ENCODE measurements around the gene SLC35B4. TPM values are rescaled to one million over a fixed set of nuclear protein-coding genes. Genes with fewer than 3 reads are reported as not detected.

SLC35B4 gene
- total and polyA plus RNA-seq, 7 donors, result 2.4 to 9.4 (median 6.1) TPM

DNA sequence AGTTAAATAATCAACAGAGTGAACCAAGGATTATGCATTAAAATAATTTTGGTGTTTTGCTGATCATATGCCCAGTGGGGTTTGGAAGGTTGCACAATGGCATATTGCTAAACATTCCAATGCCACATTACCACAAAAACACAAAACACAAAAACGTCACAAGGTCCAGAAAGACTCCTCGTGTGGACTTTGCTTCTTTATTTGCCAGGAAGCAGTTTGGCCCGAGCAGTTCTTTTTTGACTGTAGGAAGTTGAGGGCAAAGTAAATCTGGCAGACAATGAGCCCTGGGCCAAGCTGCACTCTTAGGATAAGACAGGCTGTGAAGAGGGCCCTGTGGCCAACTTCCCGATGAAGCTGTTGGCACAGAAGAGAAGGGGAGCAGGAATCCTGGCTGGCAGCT is 39.2 kb upstream of the SLC35B4 start:
- no peaks in the 10 kb centered on the region for H3K4me1 ChIP-seq
- 8 to 24% methylated on average over 4 of the region's 4 CpGs for WGBS, 2 donors

DNA sequence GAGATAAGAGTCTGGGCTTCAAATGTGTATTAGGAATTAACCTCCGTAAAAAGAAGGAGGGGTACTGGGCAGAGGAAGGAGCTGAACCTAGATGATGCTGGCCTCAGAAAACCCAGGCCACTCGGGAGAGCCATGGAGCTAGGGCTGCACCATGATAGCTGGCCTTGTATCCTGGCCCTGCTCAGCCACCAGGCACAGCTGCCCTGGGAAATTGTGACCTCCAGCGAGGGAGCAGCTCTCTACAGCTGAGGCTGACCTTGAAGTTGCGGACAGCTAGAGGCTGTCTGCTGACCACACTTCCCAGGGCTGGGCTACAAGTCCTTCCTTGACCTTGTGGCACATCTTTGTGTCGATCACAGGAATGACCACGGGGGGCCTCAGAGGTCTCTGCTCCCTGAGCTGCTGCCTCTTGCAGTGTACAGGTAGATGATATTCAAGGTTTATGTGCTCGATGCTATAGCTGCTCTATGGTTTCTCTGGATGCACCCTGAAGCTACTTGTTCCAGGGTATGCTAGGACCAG is 38.3 kb upstream of the SLC35B4 start:
- no peaks in the 10 kb centered on the region for H3K4me1 ChIP-seq
- H3K9me3 ChIP-seq, result no peaks in the 10 kb centered on the region
- no peak overlapping the region for H3K4me3 ChIP-seq
- H3K27me3 ChIP-seq, result no peaks in the 10 kb centered on the region
- no peak for DNase-seq
- no peaks in the 10 kb centered on the region for H3K36me3 ChIP-seq
- H3K27ac ChIP-seq, result no peak overlapping the region
- intact Hi-C loops (cut with DNase I), result no loop called here
- WGBS, 2 donors, result 77 to 78% methylated on average over 7 of the region's 7 CpGs
- TF ChIP-seq POLR2AphosphoS5 (IDR thresholded peaks at IDR 0.05), result no peak
- TF ChIP-seq EP300 (IDR thresholded peaks at IDR 0.05), result no peak
- no peak for TF ChIP-seq POLR2A (IDR thresholded peaks at IDR 0.05)
- TF ChIP-seq, protein P1, sequence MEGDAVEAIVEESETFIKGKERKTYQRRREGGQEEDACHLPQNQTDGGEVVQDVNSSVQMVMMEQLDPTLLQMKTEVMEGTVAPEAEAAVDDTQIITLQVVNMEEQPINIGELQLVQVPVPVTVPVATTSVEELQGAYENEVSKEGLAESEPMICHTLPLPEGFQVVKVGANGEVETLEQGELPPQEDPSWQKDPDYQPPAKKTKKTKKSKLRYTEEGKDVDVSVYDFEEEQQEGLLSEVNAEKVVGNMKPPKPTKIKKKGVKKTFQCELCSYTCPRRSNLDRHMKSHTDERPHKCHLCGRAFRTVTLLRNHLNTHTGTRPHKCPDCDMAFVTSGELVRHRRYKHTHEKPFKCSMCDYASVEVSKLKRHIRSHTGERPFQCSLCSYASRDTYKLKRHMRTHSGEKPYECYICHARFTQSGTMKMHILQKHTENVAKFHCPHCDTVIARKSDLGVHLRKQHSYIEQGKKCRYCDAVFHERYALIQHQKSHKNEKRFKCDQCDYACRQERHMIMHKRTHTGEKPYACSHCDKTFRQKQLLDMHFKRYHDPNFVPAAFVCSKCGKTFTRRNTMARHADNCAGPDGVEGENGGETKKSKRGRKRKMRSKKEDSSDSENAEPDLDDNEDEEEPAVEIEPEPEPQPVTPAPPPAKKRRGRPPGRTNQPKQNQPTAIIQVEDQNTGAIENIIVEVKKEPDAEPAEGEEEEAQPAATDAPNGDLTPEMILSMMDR (IDR thresholded peaks at IDR 0.05), result no peak

More for the DNA sequence above, 39.2 kb upstream of the SLC35B4 start:
- Histone ChIP-seq H3K36me3 (no peaks in the 10 kb centered on the region), H3K4me3 (no peak overlapping the region), H3K27me3 (no peaks in the 10 kb centered on the region), H3K9me3 (no peaks in the 10 kb centered on the region), H3K27ac (no peak overlapping the region)
- no peak for DNase-seq
- TF ChIP-seq EP300 (IDR thresholded peaks at IDR 0.05) (no peak), POLR2A (IDR thresholded peaks at IDR 0.05) (no peak), POLR2AphosphoS5 (IDR thresholded peaks at IDR 0.05) (no peak)
- TF ChIP-seq, protein P1 (IDR thresholded peaks at IDR 0.05), result no peak
- intact Hi-C loops (cut with DNase I), result no loop called here

DNA sequence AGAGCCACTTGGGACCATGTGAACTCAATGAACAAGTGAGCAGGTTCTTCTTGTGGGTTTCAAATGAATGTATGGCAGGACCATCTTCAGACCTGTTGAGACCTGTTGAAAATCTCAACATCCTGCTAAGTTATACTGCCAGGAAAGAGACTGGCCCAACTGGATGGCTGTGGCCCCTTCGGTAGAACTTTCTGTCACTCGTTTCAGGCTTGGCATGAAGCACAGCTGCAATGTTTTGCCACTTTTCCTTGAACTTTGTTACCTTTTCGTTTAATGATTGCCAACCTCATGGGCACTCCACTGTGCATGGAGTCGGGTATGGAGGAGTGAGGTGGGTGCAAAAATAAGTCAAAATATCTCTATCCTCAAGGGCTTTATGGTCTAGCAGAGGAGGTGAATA is 36.7 kb upstream of the SLC35B4 start:
- intact Hi-C loops (cut with DNase I), result no loop called here
- Histone ChIP-seq H3K27ac (no peak overlapping the region), H3K4me3 (no peak overlapping the region), H3K27me3 (no peaks in the 10 kb centered on the region), H3K36me3 (no peaks in the 10 kb centered on the region), H3K9me3 (no peaks in the 10 kb centered on the region), H3K4me1 (no peaks in the 10 kb centered on the region)
- no peak for DNase-seq
- 13 to 68% methylated on average over 4 of the region's 4 CpGs for WGBS, 2 donors
- no peak for TF ChIP-seq POLR2A (IDR thresholded peaks at IDR 0.05)
- TF ChIP-seq, protein P1 (IDR thresholded peaks at IDR 0.05), result no peak
- no peak for TF ChIP-seq POLR2AphosphoS5 (IDR thresholded peaks at IDR 0.05)
- TF ChIP-seq EP300 (IDR thresholded peaks at IDR 0.05), result no peak

- DNase-seq, result no peak
Measured at GRCh38 chr7:134351424-134351823, 34.7 kb upstream of the SLC35B4 start.

More at GRCh38 chr7:134351424-134351823, 34.7 kb upstream of the SLC35B4 start:
- Histone ChIP-seq H3K27me3 (no peaks in the 10 kb centered on the region), H3K36me3 (no peaks in the 10 kb centered on the region), H3K4me1 (no peaks in the 10 kb centered on the region), H3K4me3 (no peak overlapping the region), H3K9me3 (no peaks in the 10 kb centered on the region), H3K27ac (no peak overlapping the region)
- intact Hi-C loops (cut with DNase I), result no loop called here
- TF ChIP-seq POLR2A (IDR thresholded peaks at IDR 0.05) (no peak), POLR2AphosphoS5 (IDR thresholded peaks at IDR 0.05) (no peak), EP300 (IDR thresholded peaks at IDR 0.05) (no peak)
- TF ChIP-seq, protein P1 (IDR thresholded peaks at IDR 0.05), result no peak
- 62 to 63% methylated on average over 7 of the region's 7 CpGs for WGBS, 2 donors

Data from sigmoid colon (tissue), 7 donors.